IPS-18a (cell line): ENCODE results near the gene CYP27C1.

Experiments used
- H3K27ac ChIP-seq: one replicate; pipeline ENCODE4 v1.5.1; 2013; ENCODE audit warnings: low read length
- H3K27me3 ChIP-seq: one replicate; pipeline ENCODE4 v1.6.1; 2013; ENCODE audit warnings: mild to moderate bottlenecking, low read length; ENCODE audit not compliant: control insufficient read depth, insufficient read depth
- H3K36me3 ChIP-seq: one replicate; pipeline ENCODE4 v1.6.1; 2013; ENCODE audit warnings: low read depth, low read length; ENCODE audit not compliant: control insufficient read depth
- H3K4me1 ChIP-seq: one replicate; pipeline ENCODE4 v1.6.1; 2013; ENCODE audit warnings: low read depth, low read length; ENCODE audit not compliant: control insufficient read depth
- H3K4me3 ChIP-seq: one replicate; pipeline ENCODE4 v1.5.1; 2013; ENCODE audit warnings: low read length
- H3K9ac ChIP-seq: one replicate; pipeline ENCODE4 v1.6.1; 2013; ENCODE audit warnings: mild to moderate bottlenecking, low read length, moderate library complexity
- H3K9me3 ChIP-seq: one replicate; pipeline ENCODE4 v1.6.1; 2013; ENCODE audit warnings: low read depth, low read length; ENCODE audit not compliant: control insufficient read depth

Gene CYP27C1

GRCh38 chr2:127188797-127189196 lies 31.3 kb downstream of the CYP27C1 start:
- Histone ChIP-seq H3K27me3 (no peaks in the 10 kb centered on the region), H3K4me1 (peaks cover 17% of the 10 kb centered on the region), H3K9ac (no peak overlapping the region), H3K36me3 (no peaks in the 10 kb centered on the region), H3K27ac (no peak overlapping the region), H3K9me3 (no peaks in the 10 kb centered on the region), H3K4me3 (no peak overlapping the region)

- H3K27ac ChIP-seq, result no peak overlapping the region
- no peaks in the 10 kb centered on the region for H3K9me3 ChIP-seq
- H3K36me3 ChIP-seq, result no peaks in the 10 kb centered on the region
- peaks cover 20% of the 10 kb centered on the region for H3K4me1 ChIP-seq
- H3K4me3 ChIP-seq, result no peak overlapping the region
- H3K9ac ChIP-seq, result no peak overlapping the region
- no peaks in the 10 kb centered on the region for H3K27me3 ChIP-seq
Measured at GRCh38 chr2:127187831-127188230, 32.3 kb downstream of the CYP27C1 start.

GRCh38 chr2:127187081-127187775 lies 32.9 kb downstream of the CYP27C1 start:
- H3K27ac ChIP-seq, result no peak overlapping the region
- no peaks in the 10 kb centered on the region for H3K27me3 ChIP-seq
- peaks cover 22% of the 10 kb centered on the region for H3K4me1 ChIP-seq
- no peak overlapping the region for H3K4me3 ChIP-seq
- no peaks in the 10 kb centered on the region for H3K36me3 ChIP-seq
- H3K9ac ChIP-seq, result no peak overlapping the region
- no peaks in the 10 kb centered on the region for H3K9me3 ChIP-seq

GRCh38 chr2:127185705-127186104 lies 34.4 kb downstream of the CYP27C1 start:
- no peak overlapping the region for H3K4me3 ChIP-seq
- peaks cover under 1% of the 10 kb centered on the region for H3K9me3 ChIP-seq
- H3K27ac ChIP-seq, result no peak overlapping the region
- H3K27me3 ChIP-seq, result no peaks in the 10 kb centered on the region
- H3K4me1 ChIP-seq, result peaks cover 22% of the 10 kb centered on the region
- no peaks in the 10 kb centered on the region for H3K36me3 ChIP-seq
- no peak overlapping the region for H3K9ac ChIP-seq

GRCh38 chr2:127185093-127185492 lies 35.0 kb downstream of the CYP27C1 start:
- Histone ChIP-seq H3K36me3 (no peaks in the 10 kb centered on the region), H3K4me3 (no peak overlapping the region), H3K9me3 (peaks cover 6% of the 10 kb centered on the region), H3K27me3 (no peaks in the 10 kb centered on the region), H3K9ac (no peak overlapping the region), H3K27ac (no peak overlapping the region), H3K4me1 (peaks cover 22% of the 10 kb centered on the region)

GRCh38 chr2:127183771-127184170 lies 36.3 kb downstream of the CYP27C1 start:
- no peak overlapping the region for H3K9ac ChIP-seq
- no peak overlapping the region for H3K27ac ChIP-seq
- no peaks in the 10 kb centered on the region for H3K36me3 ChIP-seq
- no peaks in the 10 kb centered on the region for H3K27me3 ChIP-seq
- no peak overlapping the region for H3K4me3 ChIP-seq
- H3K9me3 ChIP-seq, result peaks cover 6% of the 10 kb centered on the region
- peaks cover 22% of the 10 kb centered on the region for H3K4me1 ChIP-seq

- H3K27ac ChIP-seq, result no peak overlapping the region
- H3K4me1 ChIP-seq, result peaks cover 22% of the 10 kb centered on the region
- no peaks in the 10 kb centered on the region for H3K36me3 ChIP-seq
- no peak overlapping the region for H3K9ac ChIP-seq
- no peak overlapping the region for H3K4me3 ChIP-seq
- H3K9me3 ChIP-seq, result peaks cover 6% of the 10 kb centered on the region
- H3K27me3 ChIP-seq, result no peaks in the 10 kb centered on the region
Measured at GRCh38 chr2:127182626-127183458, 37.3 kb downstream of the CYP27C1 start.

GRCh38 chr2:127181851-127182250 lies 38.2 kb downstream of the CYP27C1 start:
- no peak overlapping the region for H3K9ac ChIP-seq
- H3K4me3 ChIP-seq, result no peak overlapping the region
- peaks cover 13% of the 10 kb centered on the region for H3K4me1 ChIP-seq
- H3K27me3 ChIP-seq, result no peaks in the 10 kb centered on the region
- H3K36me3 ChIP-seq, result no peaks in the 10 kb centered on the region
- H3K9me3 ChIP-seq, result peaks cover 6% of the 10 kb centered on the region
- H3K27ac ChIP-seq, result no peak overlapping the region

GRCh38 chr2:127179766-127180165 lies 40.3 kb downstream of the CYP27C1 start:
- no peak overlapping the region for H3K27ac ChIP-seq

GRCh38 chr2:127177617-127178263 lies 42.4 kb downstream of the CYP27C1 start:
- H3K4me1 ChIP-seq, result peaks cover under 1% of the 10 kb centered on the region
- H3K36me3 ChIP-seq, result no peaks in the 10 kb centered on the region
- no peak overlapping the region for H3K27ac ChIP-seq
- peaks cover 6% of the 10 kb centered on the region for H3K9me3 ChIP-seq
- H3K27me3 ChIP-seq, result no peaks in the 10 kb centered on the region
- no peak overlapping the region for H3K4me3 ChIP-seq
- no peak overlapping the region for H3K9ac ChIP-seq

More at GRCh38 chr2:127179766-127180165, 40.3 kb downstream of the CYP27C1 start:
- H3K36me3 ChIP-seq, result no peaks in the 10 kb centered on the region
- H3K27me3 ChIP-seq, result no peaks in the 10 kb centered on the region
- H3K4me1 ChIP-seq, result peaks cover 11% of the 10 kb centered on the region
- H3K4me3 ChIP-seq, result no peak overlapping the region
- H3K9me3 ChIP-seq, result peaks cover 6% of the 10 kb centered on the region
- H3K9ac ChIP-seq, result no peak overlapping the region

GRCh38 chr2:127176371-127177311 lies 43.5 kb downstream of the CYP27C1 start:
- Histone ChIP-seq H3K36me3 (no peaks in the 10 kb centered on the region), H3K4me1 (no peaks in the 10 kb centered on the region), H3K9ac (no peak overlapping the region), H3K9me3 (peaks cover 6% of the 10 kb centered on the region), H3K27ac (no peak overlapping the region), H3K27me3 (no peaks in the 10 kb centered on the region), H3K4me3 (no peak overlapping the region)
